Sigmoid colon (tissue), 3 donors: ENCODE measurements around the gene BORCS6.

Experiments used
- POLR2A ChIP-seq, 2 donors: fragments of 450-650 bp; IDR thresholded peaks; one replicate each; pipeline ENCODE4 v1.6.1; 2016; ENCODE audit warnings: antibody characterized with exemption in 2 of 2, mild to moderate bottlenecking in 2 of 2, moderate library complexity in 2 of 2
- TF ChIP-seq, protein P1 (sequence below), 4 experiments: fragments of 450-650 bp in 3 of 4; fragments of 200-600 bp in 1 of 4; IDR thresholded peaks; one replicate each; pipeline ENCODE4 v1.5.1; 2016 to 2019; ENCODE audit warnings: antibody characterized with exemption in 4 of 4, mild to moderate bottlenecking in 3 of 4, moderate library complexity in 2 of 4

DNA sequence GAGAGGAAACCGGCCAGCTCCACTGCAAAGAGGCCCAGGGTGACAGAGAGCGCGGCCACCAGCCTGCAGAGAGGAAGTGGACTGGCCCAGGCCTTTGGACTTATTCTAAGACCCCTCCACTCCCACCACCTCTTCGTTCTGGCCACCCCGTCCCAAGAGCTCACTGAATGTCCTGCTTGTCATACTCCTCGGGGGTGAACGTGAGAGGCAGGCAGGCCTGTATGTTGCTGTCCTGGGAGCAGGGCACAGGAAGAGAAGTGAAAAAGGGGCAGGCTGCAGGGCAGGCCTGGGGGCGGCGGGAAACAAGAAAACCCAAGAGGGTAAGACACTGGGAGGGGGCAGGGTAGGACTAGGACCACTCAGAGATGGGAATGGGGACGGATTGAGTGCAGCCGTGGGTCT, 14.2 kb downstream of the BORCS6 start:
- TF ChIP-seq, protein P1, sequence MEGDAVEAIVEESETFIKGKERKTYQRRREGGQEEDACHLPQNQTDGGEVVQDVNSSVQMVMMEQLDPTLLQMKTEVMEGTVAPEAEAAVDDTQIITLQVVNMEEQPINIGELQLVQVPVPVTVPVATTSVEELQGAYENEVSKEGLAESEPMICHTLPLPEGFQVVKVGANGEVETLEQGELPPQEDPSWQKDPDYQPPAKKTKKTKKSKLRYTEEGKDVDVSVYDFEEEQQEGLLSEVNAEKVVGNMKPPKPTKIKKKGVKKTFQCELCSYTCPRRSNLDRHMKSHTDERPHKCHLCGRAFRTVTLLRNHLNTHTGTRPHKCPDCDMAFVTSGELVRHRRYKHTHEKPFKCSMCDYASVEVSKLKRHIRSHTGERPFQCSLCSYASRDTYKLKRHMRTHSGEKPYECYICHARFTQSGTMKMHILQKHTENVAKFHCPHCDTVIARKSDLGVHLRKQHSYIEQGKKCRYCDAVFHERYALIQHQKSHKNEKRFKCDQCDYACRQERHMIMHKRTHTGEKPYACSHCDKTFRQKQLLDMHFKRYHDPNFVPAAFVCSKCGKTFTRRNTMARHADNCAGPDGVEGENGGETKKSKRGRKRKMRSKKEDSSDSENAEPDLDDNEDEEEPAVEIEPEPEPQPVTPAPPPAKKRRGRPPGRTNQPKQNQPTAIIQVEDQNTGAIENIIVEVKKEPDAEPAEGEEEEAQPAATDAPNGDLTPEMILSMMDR (IDR thresholded peaks at IDR 0.05) = no peak
- TF ChIP-seq POLR2A (IDR thresholded peaks at IDR 0.05) = no peak
